SH-SY5Y (cell line): ENCODE data around the gene HOXD13.

ENCODE experiments used
- GATA2 ChIP-seq: IDR thresholded peaks from 2 replicates; pipeline ENCODE4 v1.6.1; 2011; ENCODE audit warnings: mild to moderate bottlenecking, low read depth, low read length
- GATA3 ChIP-seq: IDR thresholded peaks from 2 replicates; pipeline ENCODE4 v1.6.1; 2011; ENCODE audit warnings: low read depth, mild to moderate bottlenecking, low read length, moderate library complexity

GRCh38 chr2:176071330-176072291 lies 20.9 kb upstream of the HOXD13 start:
- TF ChIP-seq GATA3 (no peak), GATA2 (no peak)
